HG03097 (cell line): Measurements from ENCODE around the gene GLRB.
"Not testable (repeated sequence)": the region's sequence is repeated elsewhere in the genome, so short reads cannot be mapped to it uniquely, and the experiment has no call there.

Experiments
- ATAC-seq: cut with Tn5 transposase; IDR thresholded peaks from one replicate; pipeline ENCODE4 v1.9.1; 2021; ENCODE audit not compliant: unreplicated experiment, low FRiP score

The GLRB gene

GRCh38 chr4:157075811-157076577 is at the start of gene GLRB:
GLRB (plus strand) TSS chr4:157076150; CDS start chr4:157078025, 1,875 bp downstream.
- ATAC-seq: no peak

- no peak for ATAC-seq
Measured at GRCh38 chr4:157035471-157035870, 40.5 kb upstream of the GLRB start.

GRCh38 chr4:157040405-157040804 is 35.5 kb upstream of the GLRB start:
- ATAC-seq: no peak

GRCh38 chr4:157043131-157043530 is 32.8 kb upstream of the GLRB start:
- ATAC-seq: no peak

GRCh38 chr4:157045507-157046127 is 30.3 kb upstream of the GLRB start:
- ATAC-seq: peak; percentile 86

- no peak for ATAC-seq
Measured at GRCh38 chr4:157048248-157048647, 27.7 kb upstream of the GLRB start.

GRCh38 chr4:157050561-157050960 is 25.4 kb upstream of the GLRB start:
- ATAC-seq: no peak

- ATAC-seq: no peak
Measured at GRCh38 chr4:157052429-157053040, 23.4 kb upstream of the GLRB start.

GRCh38 chr4:157057218-157057617 is 18.7 kb upstream of the GLRB start:
- no peak for ATAC-seq

GRCh38 chr4:157058899-157059298 is 17.1 kb upstream of the GLRB start:
- ATAC-seq: not testable (repeated sequence)

GRCh38 chr4:157072002-157072401 is 3.9 kb upstream of the GLRB start:
- no peak for ATAC-seq

GRCh38 chr4:157075401-157075800 is 549 bp upstream of the GLRB start:
- ATAC-seq: no peak

- ATAC-seq: no peak
Measured at GRCh38 chr4:157076578-157076947, 613 bp downstream of the GLRB start.

- no peak for ATAC-seq
Measured at GRCh38 chr4:157079441-157079840, 3.5 kb downstream of the GLRB start.

- no peak for ATAC-seq
Measured at GRCh38 chr4:157080605-157081004, 4.7 kb downstream of the GLRB start.

GRCh38 chr4:157095716-157096115 is 19.8 kb downstream of the GLRB start:
- no peak for ATAC-seq

GRCh38 chr4:157096439-157096838 is 20.5 kb downstream of the GLRB start:
- no peak for ATAC-seq

GRCh38 chr4:157099506-157099905 is 23.6 kb downstream of the GLRB start:
- ATAC-seq: no peak

GRCh38 chr4:157104541-157104940 is 28.6 kb downstream of the GLRB start:
- ATAC-seq: no peak

GRCh38 chr4:157114671-157115070 is 38.7 kb downstream of the GLRB start:
- no peak for ATAC-seq

- ATAC-seq: no peak
Measured at GRCh38 chr4:157115613-157116335, 39.8 kb downstream of the GLRB start.
